Measurements from ENCODE around the gene EHBP1L1.

DNA sequence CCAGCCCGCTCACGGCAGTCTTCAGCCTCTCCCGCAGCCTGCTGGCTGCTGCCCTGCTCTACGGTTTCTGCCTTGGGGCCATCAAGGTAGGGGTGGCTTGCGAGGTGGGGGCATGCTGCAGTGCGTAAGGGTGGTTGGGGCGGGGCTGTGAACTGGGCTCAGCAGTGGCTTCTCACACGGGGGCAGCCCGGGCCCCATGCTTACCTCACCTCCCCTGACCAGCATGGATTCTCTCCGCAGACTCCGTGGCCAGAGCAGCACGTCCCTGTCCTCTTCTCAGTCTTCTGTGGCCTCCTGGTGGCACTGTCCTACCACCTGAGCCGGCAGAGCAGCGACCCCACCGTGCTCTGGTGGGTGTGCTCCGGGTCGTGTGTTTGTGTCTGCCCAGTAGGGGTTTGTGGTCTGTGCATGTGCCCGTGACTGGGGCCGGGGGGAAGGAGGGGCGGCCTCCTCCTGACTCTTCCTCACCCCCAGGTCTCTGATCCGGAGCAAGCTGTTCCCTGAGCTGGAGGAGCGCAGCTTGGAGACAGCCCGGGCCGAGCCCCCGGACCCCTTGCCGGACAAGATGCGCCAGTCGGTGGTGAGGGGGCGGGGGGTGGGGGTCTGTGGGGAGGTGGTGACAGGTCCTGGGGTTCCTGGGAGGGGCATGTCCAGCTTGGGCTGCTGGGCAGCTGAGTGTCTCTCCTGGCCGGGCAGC lies 49.2 kb downstream of the EHBP1L1 start:
- TF ChIP-seq, protein P1, sequence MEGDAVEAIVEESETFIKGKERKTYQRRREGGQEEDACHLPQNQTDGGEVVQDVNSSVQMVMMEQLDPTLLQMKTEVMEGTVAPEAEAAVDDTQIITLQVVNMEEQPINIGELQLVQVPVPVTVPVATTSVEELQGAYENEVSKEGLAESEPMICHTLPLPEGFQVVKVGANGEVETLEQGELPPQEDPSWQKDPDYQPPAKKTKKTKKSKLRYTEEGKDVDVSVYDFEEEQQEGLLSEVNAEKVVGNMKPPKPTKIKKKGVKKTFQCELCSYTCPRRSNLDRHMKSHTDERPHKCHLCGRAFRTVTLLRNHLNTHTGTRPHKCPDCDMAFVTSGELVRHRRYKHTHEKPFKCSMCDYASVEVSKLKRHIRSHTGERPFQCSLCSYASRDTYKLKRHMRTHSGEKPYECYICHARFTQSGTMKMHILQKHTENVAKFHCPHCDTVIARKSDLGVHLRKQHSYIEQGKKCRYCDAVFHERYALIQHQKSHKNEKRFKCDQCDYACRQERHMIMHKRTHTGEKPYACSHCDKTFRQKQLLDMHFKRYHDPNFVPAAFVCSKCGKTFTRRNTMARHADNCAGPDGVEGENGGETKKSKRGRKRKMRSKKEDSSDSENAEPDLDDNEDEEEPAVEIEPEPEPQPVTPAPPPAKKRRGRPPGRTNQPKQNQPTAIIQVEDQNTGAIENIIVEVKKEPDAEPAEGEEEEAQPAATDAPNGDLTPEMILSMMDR (IDR thresholded peaks at IDR 0.05), result no peak
- TF ChIP-seq POLR2A (IDR thresholded peaks at IDR 0.05), result no peak

Measured in tibial nerve (tissue), 3 donors.